Keratinocyte (primary cell): ENCODE results near the gene CPNE7. TPM values are rescaled to one million over a fixed set of nuclear protein-coding genes. Genes with fewer than 3 reads are reported as not detected.

ENCODE experiments used
- DNase-seq: peaks from one replicate; pipeline ENCODE4 v3.0.0-alpha.2; 2011; ENCODE audit warnings: low read depth, missing footprints, low spot score
- FAIRE-seq: peaks from 2 replicates; lab custom pipeline; 2011; peaks lifted over from hg19 to GRCh38; lab: Jason Lieb, UNC
- H2AFZ ChIP-seq: 2 replicates; pipeline ENCODE4 v1.6.0; 2012; ENCODE audit warnings: low read length, control low read depth, inconsistent platforms; ENCODE audit not compliant: control insufficient read depth
- H3K27ac ChIP-seq: 2 replicates; pipeline ENCODE4 v1.5.1; 2011; ENCODE audit warnings: low read length; ENCODE audit not compliant: control insufficient read depth, insufficient read depth
- H3K27me3 ChIP-seq: 3 replicates; pipeline ENCODE4 v1.6.0; 2011; ENCODE audit warnings: low read length; ENCODE audit not compliant: control insufficient read depth, insufficient read depth; ENCODE audit errors: extremely low read depth
- H3K36me3 ChIP-seq, 2 experiments: 2 replicates in 1 of 2; 3 replicates in 1 of 2; pipeline ENCODE4 v1.5.1; 2011; ENCODE audit warnings: low read length in 2 of 2, mild to moderate bottlenecking in 1 of 2; ENCODE audit not compliant: control insufficient read depth in 2 of 2, insufficient read depth in 2 of 2; ENCODE audit errors: extremely low read depth in 1 of 2
- H3K4me1 ChIP-seq: 3 replicates; pipeline ENCODE4 v1.5.1; 2011; ENCODE audit warnings: low read length; ENCODE audit not compliant: control insufficient read depth, insufficient read depth; ENCODE audit errors: extremely low read depth
- H3K4me2 ChIP-seq: 3 replicates; pipeline ENCODE4 v1.6.0; 2011; ENCODE audit warnings: low read depth, low read length; ENCODE audit not compliant: control insufficient read depth, insufficient read depth; ENCODE audit errors: extremely low read depth
- H3K4me3 ChIP-seq, 3 experiments: fragments of 200-600 bp in 1 of 3; sonication (generic) in 1 of 3; 2 replicates in 2 of 3; 3 replicates in 1 of 3; pipeline ENCODE4 v1.5.1; 2011 to 2016; ENCODE audit warnings: low read length in 3 of 3, mild to moderate bottlenecking in 3 of 3, control low read depth in 2 of 3, inconsistent platforms in 1 of 3, low read depth in 1 of 3, mixed read lengths in 1 of 3, mixed run types in 1 of 3, moderate library complexity in 1 of 3; ENCODE audit not compliant: control insufficient read depth in 2 of 3, insufficient read depth in 2 of 3; ENCODE audit errors: extremely low read depth in 1 of 3
- H3K79me2 ChIP-seq: 2 replicates; pipeline ENCODE4 v1.6.0; 2012; ENCODE audit warnings: low read length; ENCODE audit not compliant: control insufficient read depth, insufficient read depth
- H3K9ac ChIP-seq: 3 replicates; pipeline ENCODE4 v1.6.0; 2011; ENCODE audit warnings: low read length; ENCODE audit not compliant: control insufficient read depth, insufficient read depth; ENCODE audit errors: extremely low read depth
- H3K9me1 ChIP-seq: 3 replicates; pipeline ENCODE4 v1.6.0; 2011; ENCODE audit warnings: low read length; ENCODE audit not compliant: control insufficient read depth, insufficient read depth; ENCODE audit errors: extremely low read depth
- H3K9me3 ChIP-seq: 2 replicates; pipeline ENCODE4 v1.5.1; 2012; ENCODE audit warnings: low read depth, low read length; ENCODE audit not compliant: control insufficient read depth
- H4K20me1 ChIP-seq: 3 replicates; pipeline ENCODE4 v1.6.0; 2011; ENCODE audit warnings: low read length; ENCODE audit not compliant: control insufficient read depth, insufficient read depth; ENCODE audit errors: extremely low read depth
- CTCF ChIP-seq, 3 experiments: IDR thresholded peaks in 1 of 3; conservative IDR thresholded peaks in 1 of 3; optimal IDR thresholded peaks in 1 of 3; 2 replicates in 2 of 3; 3 replicates in 1 of 3; pipeline versions ENCODE3 to v1.5.1; 2011; ENCODE audit warnings: low read length in 3 of 3, mild to moderate bottlenecking in 3 of 3, moderate library complexity in 2 of 3, control low read depth in 1 of 3, inconsistent platforms in 1 of 3; ENCODE audit not compliant: insufficient read depth in 2 of 3; ENCODE audit errors: extremely low read depth in 1 of 3
- EZH2 ChIP-seq: IDR thresholded peaks from one replicate; pipeline ENCODE4 v1.6.1; 2012; ENCODE audit warnings: inconsistent platforms, mild to moderate bottlenecking, low read length, moderate library complexity
- dilution Hi-C: fragments of 300-500 bp; cut with MboI; formaldehyde crosslinking; loops from one replicate; pipeline ENCODE4 v1.7.0; 2020; ENCODE audit warnings: low sequenced_read_pairs; ENCODE audit not compliant: extremely low pct_ligation_motif_present
- polyA plus RNA-seq, 5 experiments: library from polyadenylated mRNA; depleted of rRNA in 3 of 5; stranded (reverse) in 3 of 5; stranded (forward) in 1 of 5; unstranded in 1 of 5; fragments of >200 nt; gene quantifications; 1 replicate in 1 of 5; 2 replicates in 3 of 5; 3 replicates in 1 of 5; pipeline versions ENCODE4 v1.2.1 to v1.2.3, GENCODE V29; 2011 to 2012; ENCODE audit warnings: missing spikeins in 2 of 5, low read depth in 1 of 5, low replicate concordance in 1 of 5

The CPNE7 gene
- polyA plus RNA-seq, 1 donor (not counting 4 experiments of a cell fraction or from before 2014, with no cell fraction given), result 9.1 TPM

- Histone ChIP-seq H3K27me3 (peaks cover 5% of the 10 kb centered on the region), H3K4me1 (peaks cover 11% of the 10 kb centered on the region), H4K20me1 (no peaks in the 10 kb centered on the region), H3K36me3 (no peaks in the 10 kb centered on the region), H3K79me2 (no peaks in the 10 kb centered on the region), H3K27ac (no peak overlapping the region), H3K9ac (no peak overlapping the region), H3K9me3 (no peaks in the 10 kb centered on the region), H3K4me2 (no peak overlapping the region), H3K4me3 (no peak overlapping the region), H3K9me1 (no peaks in the 10 kb centered on the region), H2AFZ (no peak overlapping the region)
- TF ChIP-seq EZH2, result no peak
- no peak for TF ChIP-seq CTCF (optimal IDR thresholded peaks at IDR 0.05 in 1 of 3, IDR thresholded peaks at IDR 0.05 in 1 of 3, conservative IDR thresholded peaks at IDR 0.05 in 1 of 3; ENCODE audit: extremely low read depth in 1 of 3, insufficient read depth in 2 of 3, low read length in 3 of 3)
- dilution Hi-C loops, result no loop called here
- DNase-seq (no peak), FAIRE-seq (no peak)
These were observed 37.0 kb downstream of the CPNE7 start for GRCh38 chr16:89612415-89613166.

GRCh38 chr16:89613231-89613953, 37.8 kb downstream of the CPNE7 start, which contains the start of gene DPEP1:
TSS of gene DPEP1 (plus strand) at chr16:89613642. CDS start at chr16:89630411, 16,769 bp downstream.
- DNase-seq (no peak), FAIRE-seq (no peak)
- no peaks in the 10 kb centered on the region for H3K9me1 ChIP-seq
- H3K27me3 ChIP-seq, result peaks cover 5% of the 10 kb centered on the region
- H3K4me3 ChIP-seq, result no peak within 1 kb of the TSS
- no peaks in the 10 kb centered on the region for H3K36me3 ChIP-seq
- H3K9ac ChIP-seq, result no peak within 1 kb of the TSS
- no peaks in the 10 kb centered on the region for H3K9me3 ChIP-seq
- no peaks in the 10 kb centered on the region for H3K79me2 ChIP-seq
- peaks cover 6% of the 10 kb centered on the region for H3K4me1 ChIP-seq
- H2AFZ ChIP-seq, result no peak within 1 kb of the TSS
- no peaks in the 10 kb centered on the region for H4K20me1 ChIP-seq
- TF ChIP-seq EZH2 (no peak), CTCF (optimal IDR thresholded peaks at IDR 0.05 in 1 of 3, IDR thresholded peaks at IDR 0.05 in 1 of 3, conservative IDR thresholded peaks at IDR 0.05 in 1 of 3; ENCODE audit: extremely low read depth in 1 of 3, insufficient read depth in 2 of 3, low read length in 3 of 3) (no peak)
- no peak within 1 kb of the TSS for H3K27ac ChIP-seq
- dilution Hi-C loops, result no loop called here
- no peak within 1 kb of the TSS for H3K4me2 ChIP-seq
